Lower lobe of right lung (tissue), 2 donors: ENCODE results near the gene VWA3B. TPM values are rescaled to one million over a fixed set of nuclear protein-coding genes. Genes with fewer than 3 reads are reported as not detected.
"Not testable (repeated sequence)": the region's sequence is repeated elsewhere in the genome, so short reads cannot be mapped to it uniquely, and the experiment has no call there.

Experiments
- ATAC-seq, 2 donors: fragments of 200-7000 bp; cut with Tn5 transposase; one replicate each; pipeline ENCODE4 v1.9.1; 2020 to 2022; ENCODE audit warnings: mild to moderate bottlenecking in 2 of 2, moderate library complexity in 2 of 2
- DNase-seq: peaks from one replicate; pipeline ENCODE4 v3.0.0-alpha.2; 2020
- H3K27ac ChIP-seq: fragments of 200-600 bp; one replicate; pipeline ENCODE4 v1.8.0; 2022
- H3K27me3 ChIP-seq: fragments of 200-600 bp; one replicate; pipeline ENCODE4 v1.8.0; 2022; ENCODE audit warnings: low read depth
- H3K36me3 ChIP-seq: fragments of 200-600 bp; one replicate; pipeline ENCODE4 v1.8.0; 2022; ENCODE audit warnings: mild to moderate bottlenecking
- H3K4me1 ChIP-seq: fragments of 200-600 bp; one replicate; pipeline ENCODE4 v1.8.0; 2022
- H3K4me3 ChIP-seq: fragments of 200-600 bp; one replicate; pipeline ENCODE4 v1.8.0; 2022; ENCODE audit warnings: mild to moderate bottlenecking
- H3K9me3 ChIP-seq: fragments of 200-600 bp; one replicate; pipeline ENCODE4 v1.8.0; 2022
- intact Hi-C: fragments of 100-400 bp; cut with DNase I; formaldehyde crosslinking; loops from one replicate; pipeline ENCODE4 v1.11.0; 2022
- total RNA-seq: library from RNA; stranded (reverse); fragmentation: NEBNext Ultra II Directional; extraction: Animal tissue kit (Norgen Biotek cat#: 25700); gene quantifications from one replicate; pipeline ENCODE4 v1.2.1, GENCODE V29; 2021
- TF ChIP-seq, protein P1 (sequence below): fragments of 200-600 bp; IDR thresholded peaks from one replicate; pipeline ENCODE4 v1.8.0; 2022; ENCODE audit warnings: antibody characterized with exemption, mild to moderate bottlenecking
- donor health status: DM: no; HTN: yes; CAD: no; lungs with severe emphysema.

The VWA3B gene
- total RNA-seq, 1 donor from 2014 or later = 7.9 TPM

DNA sequence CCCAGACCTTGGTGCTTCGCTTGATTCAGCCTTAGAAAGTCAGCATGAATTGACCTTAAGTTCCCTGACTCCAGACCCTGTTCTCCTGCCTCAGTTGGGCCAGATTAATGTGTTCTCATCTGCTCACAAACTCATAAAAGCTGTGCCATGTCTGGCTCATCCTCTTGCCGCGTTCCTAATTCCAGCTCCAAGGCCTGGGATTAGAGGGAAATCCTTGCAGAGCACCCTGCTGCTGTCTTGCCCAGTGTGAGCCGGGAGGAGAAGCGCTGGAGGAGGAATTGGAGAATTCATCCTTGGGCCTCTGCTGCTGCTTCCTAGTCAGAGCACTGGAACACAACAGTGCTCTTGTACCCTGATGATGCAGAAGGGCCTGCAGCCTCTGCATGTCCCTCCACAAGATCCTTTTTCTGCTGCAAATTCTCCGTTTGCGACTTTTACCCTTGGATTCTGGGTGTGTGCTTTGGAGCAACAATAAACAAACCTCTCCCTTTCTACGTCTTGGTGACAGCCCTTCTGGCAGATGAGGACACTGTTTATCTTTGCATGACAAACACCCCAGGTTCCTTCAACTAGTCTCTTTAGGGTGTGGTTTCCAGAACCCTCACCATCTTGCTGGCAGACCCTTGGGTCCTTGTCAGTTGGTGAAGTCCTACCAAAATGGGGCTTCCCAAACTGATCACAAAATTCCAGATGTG is 212.4 kb downstream of the VWA3B start:
- TF ChIP-seq, protein P1, sequence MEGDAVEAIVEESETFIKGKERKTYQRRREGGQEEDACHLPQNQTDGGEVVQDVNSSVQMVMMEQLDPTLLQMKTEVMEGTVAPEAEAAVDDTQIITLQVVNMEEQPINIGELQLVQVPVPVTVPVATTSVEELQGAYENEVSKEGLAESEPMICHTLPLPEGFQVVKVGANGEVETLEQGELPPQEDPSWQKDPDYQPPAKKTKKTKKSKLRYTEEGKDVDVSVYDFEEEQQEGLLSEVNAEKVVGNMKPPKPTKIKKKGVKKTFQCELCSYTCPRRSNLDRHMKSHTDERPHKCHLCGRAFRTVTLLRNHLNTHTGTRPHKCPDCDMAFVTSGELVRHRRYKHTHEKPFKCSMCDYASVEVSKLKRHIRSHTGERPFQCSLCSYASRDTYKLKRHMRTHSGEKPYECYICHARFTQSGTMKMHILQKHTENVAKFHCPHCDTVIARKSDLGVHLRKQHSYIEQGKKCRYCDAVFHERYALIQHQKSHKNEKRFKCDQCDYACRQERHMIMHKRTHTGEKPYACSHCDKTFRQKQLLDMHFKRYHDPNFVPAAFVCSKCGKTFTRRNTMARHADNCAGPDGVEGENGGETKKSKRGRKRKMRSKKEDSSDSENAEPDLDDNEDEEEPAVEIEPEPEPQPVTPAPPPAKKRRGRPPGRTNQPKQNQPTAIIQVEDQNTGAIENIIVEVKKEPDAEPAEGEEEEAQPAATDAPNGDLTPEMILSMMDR = no peak
- no peaks in the 10 kb centered on the region for H3K4me1 ChIP-seq
- no peaks in the 10 kb centered on the region for H3K36me3 ChIP-seq
- ATAC-seq (no peak), DNase-seq (no peak)
- no peak overlapping the region for H3K27ac ChIP-seq
- H3K27me3 ChIP-seq = no peaks in the 10 kb centered on the region
- intact Hi-C loops = no loop called here
- no peak overlapping the region for H3K4me3 ChIP-seq
- H3K9me3 ChIP-seq = no peaks in the 10 kb centered on the region

- intact Hi-C loops = no loop called here
Observed at GRCh38 chr2:98300141-98300874, 213.3 kb downstream of the VWA3B start.

GRCh38 chr2:98301469-98301868 is 214.5 kb downstream of the VWA3B start:
- DNase-seq (no peak), ATAC-seq (no peak)
- TF ChIP-seq, protein P1 = no peak
- H3K4me3 ChIP-seq = no peak overlapping the region
- no peaks in the 10 kb centered on the region for H3K36me3 ChIP-seq
- H3K9me3 ChIP-seq = no peaks in the 10 kb centered on the region
- H3K27ac ChIP-seq = no peak overlapping the region
- no peaks in the 10 kb centered on the region for H3K27me3 ChIP-seq
- H3K4me1 ChIP-seq = no peaks in the 10 kb centered on the region
- intact Hi-C loops = no loop called here

More at GRCh38 chr2:98300141-98300874, 213.3 kb downstream of the VWA3B start:
- no peak for ATAC-seq
- Histone ChIP-seq H3K4me1 (no peaks in the 10 kb centered on the region), H3K27me3 (no peaks in the 10 kb centered on the region), H3K9me3 (no peaks in the 10 kb centered on the region), H3K36me3 (no peaks in the 10 kb centered on the region), H3K4me3 (no peak overlapping the region), H3K27ac (no peak overlapping the region)
- TF ChIP-seq, protein P1 = no peak
- no peak for DNase-seq

GRCh38 chr2:98307131-98307696 is 220.2 kb downstream of the VWA3B start:
- H3K27ac ChIP-seq, ATAC-seq, DNase-seq, H3K27me3 ChIP-seq, H3K4me1 ChIP-seq, intact Hi-C loops, H3K9me3 ChIP-seq, H3K4me3 ChIP-seq, H3K36me3 ChIP-seq: not testable (repeated sequence)

DNA sequence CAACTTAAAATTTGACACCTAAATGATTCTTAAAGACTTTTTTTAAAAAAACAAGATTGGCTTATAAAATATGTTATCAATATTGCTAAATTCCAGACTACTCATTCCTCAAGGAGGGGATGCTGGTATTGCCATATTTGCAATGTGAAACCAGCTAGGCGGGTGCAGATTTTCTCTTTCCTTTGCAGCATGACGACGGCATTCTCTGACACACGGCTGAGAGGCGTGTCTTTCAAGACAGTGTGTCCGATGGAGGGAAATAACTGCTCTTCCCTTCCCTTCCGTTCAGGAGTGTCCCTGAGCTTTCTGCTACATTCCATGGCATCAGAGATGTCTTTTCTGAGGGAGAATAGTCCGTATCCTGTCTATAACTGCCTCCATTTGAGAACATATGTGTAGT is 221.1 kb downstream of the VWA3B start:
- Histone ChIP-seq H3K27me3 (peaks cover 11% of the 10 kb centered on the region), H3K36me3 (no peaks in the 10 kb centered on the region), H3K4me3 (no peak overlapping the region), H3K27ac (no peak overlapping the region), H3K4me1 (no peaks in the 10 kb centered on the region), H3K9me3 (no peaks in the 10 kb centered on the region)
- ATAC-seq (peak in 1 of 2 donors; percentile 45), DNase-seq (no peak)
- intact Hi-C loops = no loop called here
- TF ChIP-seq, protein P1 = no peak

DNA sequence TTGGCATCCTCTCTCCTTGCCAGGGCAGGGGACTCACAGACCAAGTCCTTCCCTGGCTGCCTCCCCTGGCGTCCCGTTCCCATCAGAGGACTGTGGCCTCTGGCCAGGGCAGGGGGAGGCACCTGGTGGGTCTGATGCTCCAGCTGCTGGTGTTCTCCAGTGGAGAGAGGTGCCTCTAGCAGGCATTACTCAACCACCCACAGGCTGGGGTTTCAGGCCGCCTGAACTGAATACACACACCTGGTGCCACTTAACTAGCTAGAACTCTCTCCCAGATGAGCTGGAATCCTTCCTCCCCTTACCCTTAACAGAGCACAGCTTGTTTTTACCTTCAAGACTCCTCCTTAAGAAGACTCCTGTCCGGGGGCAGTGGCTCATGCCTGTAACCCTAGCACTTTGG is 221.6 kb downstream of the VWA3B start:
- no peak overlapping the region for H3K4me3 ChIP-seq
- TF ChIP-seq, protein P1 = no peak
- peak; percentile 40 to 45 for ATAC-seq
- no peaks in the 10 kb centered on the region for H3K9me3 ChIP-seq
- DNase-seq = no peak
- H3K4me1 ChIP-seq = no peaks in the 10 kb centered on the region
- no peaks in the 10 kb centered on the region for H3K36me3 ChIP-seq
- intact Hi-C loops = no loop called here
- H3K27ac ChIP-seq = no peak overlapping the region
- peaks cover 11% of the 10 kb centered on the region for H3K27me3 ChIP-seq
